Neural cell (in vitro differentiated cells): ENCODE measurements around the gene PAK5. TPM values are rescaled to one million over a fixed set of nuclear protein-coding genes. Genes with fewer than 3 reads are reported as not detected.

Source experiments
- H2AFZ ChIP-seq: fragments of 200-600, 300-800 bp; sonication (generic), shearing (Covaris generic); 2 replicates; pipeline ENCODE4 v1.6.0; 2014; ENCODE audit warnings: low read depth, mild to moderate bottlenecking, antibody characterized with exemption, low read length, moderate library complexity
- H3F3A ChIP-seq: fragments of 200-600 bp; shearing (Covaris generic); 2 replicates; pipeline ENCODE4 v1.6.1; 2016; ENCODE audit warnings: mild to moderate bottlenecking, moderate library complexity, mixed read lengths, antibody characterized with exemption, low read length; ENCODE audit not compliant: insufficient read depth, poor library complexity, severe bottlenecking
- H3K27ac ChIP-seq: fragments of 200-600, 300-800 bp; sonication (generic), shearing (Covaris generic); 2 replicates; pipeline ENCODE4 v1.5.1; 2014; ENCODE audit warnings: mild to moderate bottlenecking, low read length, moderate library complexity
- H3K27me3 ChIP-seq: fragments of 300-800, 200-600 bp; sonication (generic), shearing (Covaris generic); 2 replicates; pipeline ENCODE4 v1.6.0; 2014; ENCODE audit warnings: mild to moderate bottlenecking, low read depth, low read length, moderate library complexity; ENCODE audit not compliant: insufficient read depth
- H3K36me3 ChIP-seq: fragments of 300-800, 200-600 bp; sonication (generic), shearing (Covaris generic); 2 replicates; pipeline ENCODE4 v1.5.1; 2014; ENCODE audit warnings: mild to moderate bottlenecking, antibody characterized with exemption, low read length, moderate library complexity; ENCODE audit not compliant: insufficient read depth
- H3K4me2 ChIP-seq: fragments of 300-800, 200-600 bp; sonication (generic), shearing (Covaris generic); 2 replicates; pipeline ENCODE4 v1.6.0; 2014; ENCODE audit warnings: mild to moderate bottlenecking, low read length
- H3K4me3 ChIP-seq: fragments of 300-800, 200-600 bp; sonication (generic), shearing (Covaris generic); 2 replicates; pipeline ENCODE4 v1.5.1; 2014; ENCODE audit warnings: mild to moderate bottlenecking, low read length, moderate library complexity
- H3K79me2 ChIP-seq: fragments of 200-600 bp; shearing (Covaris generic); replicated peaks from 2 replicates; pipeline ENCODE4 v1.6.0; 2014; ENCODE audit warnings: mild to moderate bottlenecking, low read length, moderate library complexity; ENCODE audit not compliant: insufficient read depth
- H3K9ac ChIP-seq: fragments of 300-800, 200-600 bp; sonication (generic), shearing (Covaris generic); 2 replicates; pipeline ENCODE4 v1.6.1; 2016; ENCODE audit warnings: mild to moderate bottlenecking, low read length, mixed read lengths
- H3K9me2 ChIP-seq: fragments of 200-600 bp; shearing (Covaris generic); 2 replicates; pipeline ENCODE4 v1.6.1; 2016; ENCODE audit warnings: mild to moderate bottlenecking, low read length, mixed read lengths; ENCODE audit not compliant: insufficient read depth
- H3K9me3 ChIP-seq: fragments of 200-600, 300-800 bp; sonication (generic), shearing (Covaris generic); 2 replicates; pipeline ENCODE4 v1.6.1; 2016; ENCODE audit warnings: mild to moderate bottlenecking, mixed run types, low read length, moderate library complexity, mixed read lengths
- H4K20me1 ChIP-seq: fragments of 200-600 bp; shearing (Covaris generic); 2 replicates; pipeline ENCODE4 v1.6.1; 2016; ENCODE audit warnings: mild to moderate bottlenecking, mixed run types; ENCODE audit not compliant: insufficient read depth
- EP300 ChIP-seq: fragments of 450-650 bp; conservative IDR thresholded peaks from 2 replicates; pipeline ENCODE4 v1.6.1; 2014; ENCODE audit warnings: antibody characterized with exemption, mild to moderate bottlenecking, moderate library complexity; ENCODE audit not compliant: poor library complexity, severe bottlenecking
- EZH2 ChIP-seq: fragments of 200-600, 300-800 bp; shearing (Covaris generic), sonication (generic); IDR thresholded peaks from 2 replicates; pipeline ENCODE4 v1.6.1; 2014; ENCODE audit warnings: antibody characterized with exemption, low read length, borderline replicate concordance, mild to moderate bottlenecking; ENCODE audit not compliant: insufficient read depth, poor library complexity, severe bottlenecking
- MXI1 ChIP-seq: fragments of 450-650 bp; conservative IDR thresholded peaks from 2 replicates; pipeline ENCODE4 v1.6.1; 2014; ENCODE audit warnings: antibody characterized with exemption, mild to moderate bottlenecking; ENCODE audit not compliant: poor library complexity, severe bottlenecking
- POLR2AphosphoS5 ChIP-seq: IDR thresholded peaks from 2 replicates; pipeline ENCODE4 v1.6.1; 2012
- RAD21 ChIP-seq: fragments of 450-650 bp; conservative IDR thresholded peaks from 2 replicates; pipeline ENCODE4 v1.6.1; 2014; ENCODE audit warnings: antibody characterized with exemption, mild to moderate bottlenecking, moderate library complexity
- REST ChIP-seq: IDR thresholded peaks from 2 replicates; pipeline ENCODE4 v1.6.1; 2012; ENCODE audit warnings: borderline replicate concordance
- SMC3 ChIP-seq: fragments of 450-650 bp; conservative IDR thresholded peaks from 2 replicates; pipeline ENCODE4 v1.6.1; 2014; ENCODE audit warnings: antibody characterized with exemption, mild to moderate bottlenecking, moderate library complexity; ENCODE audit not compliant: poor library complexity
- TAF1 ChIP-seq: IDR thresholded peaks from 2 replicates; pipeline ENCODE4 v1.6.1; 2012; ENCODE audit warnings: low read depth
- polyA plus RNA-seq: library from polyadenylated mRNA; depleted of rRNA; stranded (reverse); fragments of >200 nt; gene quantifications from 2 replicates; pipeline ENCODE4 v1.2.3, GENCODE V29; 2014
- TF ChIP-seq, protein P1 (sequence below): fragments of 450-650 bp; IDR thresholded peaks from 2 replicates; pipeline ENCODE4 v1.5.1; 2014; ENCODE audit warnings: antibody characterized with exemption, mild to moderate bottlenecking, moderate library complexity; ENCODE audit not compliant: poor library complexity, severe bottlenecking

Gene PAK5
- polyA plus RNA-seq, 1 donor from 2014 or later: 48.3 TPM

GRCh38 chr20:9637889-9638288 lies 201.0 kb downstream of the PAK5 start:
- H3K4me2 ChIP-seq: no peak overlapping the region
- no peaks in the 10 kb centered on the region for H3F3A ChIP-seq
- H3K9ac ChIP-seq: no peak overlapping the region
- no peak for TF ChIP-seq MXI1
- TF ChIP-seq SMC3: no peak
- H4K20me1 ChIP-seq: no peaks in the 10 kb centered on the region
- H3K9me2 ChIP-seq: no peaks in the 10 kb centered on the region
- H3K27me3 ChIP-seq: no peaks in the 10 kb centered on the region
- no peaks in the 10 kb centered on the region for H3K9me3 ChIP-seq
- H3K79me2 ChIP-seq: no peaks in the 10 kb centered on the region
- H3K27ac ChIP-seq: no peak overlapping the region
- H3K36me3 ChIP-seq: peaks cover 2% of the 10 kb centered on the region
- H2AFZ ChIP-seq: no peak overlapping the region
- no peak overlapping the region for H3K4me3 ChIP-seq

- Histone ChIP-seq H2AFZ (no peak overlapping the region), H4K20me1 (no peaks in the 10 kb centered on the region), H3K36me3 (no peaks in the 10 kb centered on the region), H3K4me3 (no peak overlapping the region), H3K27ac (no peak overlapping the region), H3K9me2 (no peaks in the 10 kb centered on the region), H3K27me3 (no peaks in the 10 kb centered on the region), H3F3A (no peaks in the 10 kb centered on the region), H3K4me2 (no peak overlapping the region), H3K79me2 (no peaks in the 10 kb centered on the region), H3K9ac (no peak overlapping the region), H3K9me3 (no peaks in the 10 kb centered on the region)
- TF ChIP-seq MXI1: no peak
- TF ChIP-seq EP300: no peak
- TF ChIP-seq SMC3: no peak
- TF ChIP-seq EZH2: no peak
- TF ChIP-seq REST: no peak
- no peak for TF ChIP-seq POLR2AphosphoS5
- no peak for TF ChIP-seq RAD21
- TF ChIP-seq TAF1: no peak
- TF ChIP-seq, protein P1, sequence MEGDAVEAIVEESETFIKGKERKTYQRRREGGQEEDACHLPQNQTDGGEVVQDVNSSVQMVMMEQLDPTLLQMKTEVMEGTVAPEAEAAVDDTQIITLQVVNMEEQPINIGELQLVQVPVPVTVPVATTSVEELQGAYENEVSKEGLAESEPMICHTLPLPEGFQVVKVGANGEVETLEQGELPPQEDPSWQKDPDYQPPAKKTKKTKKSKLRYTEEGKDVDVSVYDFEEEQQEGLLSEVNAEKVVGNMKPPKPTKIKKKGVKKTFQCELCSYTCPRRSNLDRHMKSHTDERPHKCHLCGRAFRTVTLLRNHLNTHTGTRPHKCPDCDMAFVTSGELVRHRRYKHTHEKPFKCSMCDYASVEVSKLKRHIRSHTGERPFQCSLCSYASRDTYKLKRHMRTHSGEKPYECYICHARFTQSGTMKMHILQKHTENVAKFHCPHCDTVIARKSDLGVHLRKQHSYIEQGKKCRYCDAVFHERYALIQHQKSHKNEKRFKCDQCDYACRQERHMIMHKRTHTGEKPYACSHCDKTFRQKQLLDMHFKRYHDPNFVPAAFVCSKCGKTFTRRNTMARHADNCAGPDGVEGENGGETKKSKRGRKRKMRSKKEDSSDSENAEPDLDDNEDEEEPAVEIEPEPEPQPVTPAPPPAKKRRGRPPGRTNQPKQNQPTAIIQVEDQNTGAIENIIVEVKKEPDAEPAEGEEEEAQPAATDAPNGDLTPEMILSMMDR: no peak
Measured at GRCh38 chr20:9635750-9636149, 203.1 kb downstream of the PAK5 start.

DNA sequence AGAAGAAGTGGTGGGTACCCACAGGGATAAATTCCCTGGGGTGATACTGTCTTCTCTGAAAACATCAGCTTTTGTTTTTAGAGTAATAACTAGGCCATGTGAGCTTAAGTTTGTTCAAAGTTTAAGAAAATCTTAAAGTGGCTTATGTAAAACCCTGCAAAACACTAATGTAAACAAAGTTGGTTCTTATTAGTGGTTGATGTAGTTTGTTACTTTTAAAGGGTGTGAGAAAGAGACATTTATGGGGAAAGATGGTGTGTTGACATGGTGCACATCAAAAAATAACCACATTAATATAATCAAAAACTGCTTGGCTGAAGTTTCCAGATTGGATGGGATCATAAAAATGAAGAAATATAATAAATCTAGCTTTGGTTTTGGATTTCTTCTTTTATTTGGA lies 204.5 kb downstream of the PAK5 start:
- Histone ChIP-seq H3K9me3 (no peaks in the 10 kb centered on the region), H4K20me1 (no peaks in the 10 kb centered on the region), H3K9ac (no peak overlapping the region), H3K36me3 (no peaks in the 10 kb centered on the region), H3K27me3 (no peaks in the 10 kb centered on the region), H3K4me3 (no peak overlapping the region), H3K79me2 (no peaks in the 10 kb centered on the region), H2AFZ (no peak overlapping the region), H3K9me2 (no peaks in the 10 kb centered on the region), H3K27ac (no peak overlapping the region), H3K4me2 (no peak overlapping the region), H3F3A (no peaks in the 10 kb centered on the region)
- TF ChIP-seq REST (no peak), EP300 (no peak), SMC3 (no peak), POLR2AphosphoS5 (no peak), TAF1 (no peak), EZH2 (no peak)
- TF ChIP-seq, protein P1: no peak
